Endodermal cell (in vitro differentiated cells): ENCODE measurements around the gene TAS2R39. TPM values are rescaled to one million over a fixed set of nuclear protein-coding genes. Genes with fewer than 3 reads are reported as not detected.

Experiments used
- DNase-seq: peaks from one replicate; pipeline ENCODE4 v3.0.0-alpha.2; 2017
- H3K27ac ChIP-seq: 2 replicates; pipeline ENCODE4 v1.5.1; 2013; ENCODE audit warnings: mild to moderate bottlenecking, low read depth, low read length, moderate library complexity
- H3K27me3 ChIP-seq: 2 replicates; pipeline ENCODE4 v1.6.1; 2013; ENCODE audit warnings: mild to moderate bottlenecking, low read length, moderate library complexity; ENCODE audit not compliant: insufficient read depth, control insufficient read depth, poor library complexity, severe bottlenecking
- H3K36me3 ChIP-seq: 2 replicates; pipeline ENCODE4 v1.7.0; 2013; ENCODE audit warnings: mild to moderate bottlenecking, low read length, moderate library complexity; ENCODE audit not compliant: control insufficient read depth, insufficient read depth
- H3K4me1 ChIP-seq: one replicate; pipeline ENCODE4 v1.7.0; 2013; ENCODE audit warnings: low read length; ENCODE audit not compliant: control insufficient read depth, insufficient read depth
- H3K4me3 ChIP-seq: 2 replicates; pipeline ENCODE4 v1.5.1; 2013; ENCODE audit warnings: mild to moderate bottlenecking, low read length, moderate library complexity
- H3K9ac ChIP-seq: 2 replicates; pipeline ENCODE4 v1.6.1; 2013; ENCODE audit warnings: mild to moderate bottlenecking, low read length, moderate library complexity; ENCODE audit not compliant: poor library complexity, severe bottlenecking; ENCODE audit errors: extremely low read depth
- H3K9me3 ChIP-seq: 2 replicates; pipeline ENCODE4 v1.6.1; 2013; ENCODE audit warnings: mild to moderate bottlenecking, low read length, moderate library complexity; ENCODE audit not compliant: control insufficient read depth
- H3K27ac Mint-ChIP-seq: 2 replicates; pipeline ENCODE4 v1.8.0; 2020; ENCODE audit warnings: mixed read lengths
- H3K27me3 Mint-ChIP-seq: 2 replicates; pipeline ENCODE4 v1.8.0; 2021; ENCODE audit warnings: mild to moderate bottlenecking, mixed read lengths; ENCODE audit not compliant: insufficient read depth
- H3K36me3 Mint-ChIP-seq: 2 replicates; pipeline ENCODE4 v1.8.0; 2020; ENCODE audit warnings: low read depth, mixed read lengths
- H3K4me1 Mint-ChIP-seq: 2 replicates; pipeline ENCODE4 v1.8.0; 2020; ENCODE audit warnings: mixed read lengths
- H3K4me3 Mint-ChIP-seq: 2 replicates; pipeline ENCODE4 v1.8.0; 2020; ENCODE audit warnings: mild to moderate bottlenecking, moderate library complexity, mixed read lengths
- H3K9me3 Mint-ChIP-seq: 2 replicates; pipeline ENCODE4 v1.8.0; 2020; ENCODE audit warnings: mild to moderate bottlenecking, mixed read lengths
- CTCF ChIP-seq: fragments of 200-600 bp; sonication (generic); conservative IDR thresholded peaks from 2 replicates; pipeline ENCODE4 v1.5.0; 2021; ENCODE audit warnings: antibody characterized with exemption, mild to moderate bottlenecking
- WGBS, 2 experiments: methylation state at CpG; one replicate each; pipeline versions ENCODE4 v1.1.5 to v1.1.7; 2013; ENCODE audit warnings: missing lambda C conversion rate in 2 of 2, mixed read lengths in 1 of 2; ENCODE audit not compliant: insufficient coverage in 1 of 2, insufficient read length in 1 of 2; 5-methylcytosine and 5-hydroxymethylcytosine counted together
- total RNA-seq, 2 donors: library from RNA; stranded (reverse); fragmentation: NEBNext Ultra II Directional in 1 of 2; extraction: Animal tissue kit (Norgen Biotek cat#: 25700) in 1 of 2; gene quantifications; 2 replicates in 1 of 2; 3 replicates in 1 of 2; pipeline ENCODE4 v1.2.1, GENCODE V29; 2021

The TAS2R39 gene
- total RNA-seq, 2 donors from 2014 or later = not detected

GRCh38 chr7:143214789-143215679 lies 31.8 kb downstream of the TAS2R39 start:
- H3K4me3 ChIP-seq = no peak overlapping the region
- WGBS, 2 experiments = 40 to 49% methylated on average over 3 to 8 of the region's 8 CpGs
- H3K36me3 Mint-ChIP-seq = no peaks in the 10 kb centered on the region

GRCh38 chr7:143216151-143216550 lies 32.9 kb downstream of the TAS2R39 start:
- Histone ChIP-seq H3K36me3 (no peaks in the 10 kb centered on the region), H3K27ac (no peak overlapping the region), H3K27me3 (peaks cover 9% of the 10 kb centered on the region), H3K4me1 (no peaks in the 10 kb centered on the region), H3K9ac (no peak overlapping the region), H3K4me3 (no peak overlapping the region), H3K9me3 (peaks cover 20% of the 10 kb centered on the region)
- WGBS, 2 experiments = 95 to 98% methylated on average over 5 to 6 of the region's 6 CpGs
- Mint-ChIP-seq H3K27ac (no peak overlapping the region), H3K27me3 (peaks cover 13% of the 10 kb centered on the region), H3K4me3 (no peak overlapping the region), H3K9me3 (peaks cover 23% of the 10 kb centered on the region), H3K4me1 (no peaks in the 10 kb centered on the region), H3K36me3 (no peaks in the 10 kb centered on the region)
- no peak for TF ChIP-seq CTCF
- DNase-seq = no peak

More at GRCh38 chr7:143214789-143215679, 31.8 kb downstream of the TAS2R39 start:
- H3K27ac Mint-ChIP-seq = no peak overlapping the region
- Histone ChIP-seq H3K27me3 (peaks cover 9% of the 10 kb centered on the region), H3K9ac (no peak overlapping the region), H3K36me3 (no peaks in the 10 kb centered on the region), H3K4me1 (no peaks in the 10 kb centered on the region), H3K27ac (no peak overlapping the region), H3K9me3 (peaks cover 21% of the 10 kb centered on the region)
- no peaks in the 10 kb centered on the region for H3K4me1 Mint-ChIP-seq
- peaks cover 13% of the 10 kb centered on the region for H3K27me3 Mint-ChIP-seq
- TF ChIP-seq CTCF = peak; percentile 100
- no peak overlapping the region for H3K4me3 Mint-ChIP-seq
- peaks cover 28% of the 10 kb centered on the region for H3K9me3 Mint-ChIP-seq
- DNase-seq = peak; percentile 86

DNA sequence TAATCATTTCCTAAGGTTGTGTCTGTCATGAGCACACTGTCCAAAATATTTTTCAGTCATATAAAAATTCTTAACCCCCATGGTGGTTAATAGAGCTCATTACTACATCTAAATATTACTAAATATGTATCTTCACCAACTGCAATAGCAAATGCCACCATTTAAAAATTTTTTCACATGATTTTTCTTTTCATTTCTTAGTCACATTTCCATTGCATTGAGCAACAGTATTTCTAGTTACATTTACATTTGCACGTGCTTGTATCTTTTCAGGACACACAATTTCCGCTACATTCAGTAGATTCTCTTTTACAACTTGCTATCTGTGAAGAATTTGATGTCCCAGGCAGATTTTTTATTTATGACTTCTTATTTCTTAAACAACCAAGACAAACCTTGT lies 33.5 kb downstream of the TAS2R39 start:
- Mint-ChIP-seq H3K27me3 (peaks cover 13% of the 10 kb centered on the region), H3K4me1 (no peaks in the 10 kb centered on the region), H3K4me3 (no peak overlapping the region), H3K9me3 (peaks cover 20% of the 10 kb centered on the region), H3K27ac (no peak overlapping the region), H3K36me3 (no peaks in the 10 kb centered on the region)
- WGBS, 2 experiments = 90 to 100% methylated on average over 2 of the region's 2 CpGs
- H3K36me3 ChIP-seq = no peaks in the 10 kb centered on the region
- no peak overlapping the region for H3K27ac ChIP-seq
- H3K9me3 ChIP-seq = peaks cover 15% of the 10 kb centered on the region
- H3K27me3 ChIP-seq = peaks cover 9% of the 10 kb centered on the region
- no peak for DNase-seq
- H3K4me3 ChIP-seq = no peak overlapping the region
- TF ChIP-seq CTCF = no peak
- H3K9ac ChIP-seq = no peak overlapping the region
- H3K4me1 ChIP-seq = no peaks in the 10 kb centered on the region
